GM18858 (cell line): ENCODE data around the gene CASTOR1.

Experiments
- ATAC-seq: cut with Tn5 transposase; IDR thresholded peaks from one replicate; pipeline ENCODE4 v1.9.1; 2021; ENCODE audit not compliant: unreplicated experiment

CASTOR1 gene

GRCh38 chr22:30286331-30286730 lies 3.0 kb downstream of the CASTOR1 start:
- no peak for ATAC-seq

GRCh38 chr22:30285846-30286200 lies 3.5 kb downstream of the CASTOR1 start:
- ATAC-seq: no peak

GRCh38 chr22:30285176-30285845 lies 4.0 kb downstream of the CASTOR1 start:
- ATAC-seq: no peak

GRCh38 chr22:30284666-30285065 lies 4.6 kb downstream of the CASTOR1 start:
- ATAC-seq: no peak

- ATAC-seq: no peak
These were observed 5.1 kb downstream of the CASTOR1 start for GRCh38 chr22:30284172-30284571.

- ATAC-seq: no peak
These were observed 6.0 kb downstream of the CASTOR1 start for GRCh38 chr22:30283342-30283741.

- ATAC-seq: no peak
These were observed 6.7 kb downstream of the CASTOR1 start for GRCh38 chr22:30282616-30283046.

- ATAC-seq: no peak
These were observed 8.8 kb downstream of the CASTOR1 start for GRCh38 chr22:30280505-30280904.

GRCh38 chr22:30279932-30280331 lies 9.4 kb downstream of the CASTOR1 start:
- ATAC-seq: no peak

GRCh38 chr22:30279046-30279788 lies 10.1 kb downstream of the CASTOR1 start:
- ATAC-seq: no peak

GRCh38 chr22:30277547-30278344 lies 11.6 kb downstream of the CASTOR1 start:
- no peak for ATAC-seq

- no peak for ATAC-seq
These were observed 13.3 kb downstream of the CASTOR1 start for GRCh38 chr22:30276039-30276438.

GRCh38 chr22:30275625-30276024 lies 13.7 kb downstream of the CASTOR1 start:
- ATAC-seq: no peak

- no peak for ATAC-seq
These were observed 14.9 kb downstream of the CASTOR1 start for GRCh38 chr22:30274437-30274812.

- no peak for ATAC-seq
These were observed 15.4 kb downstream of the CASTOR1 start for GRCh38 chr22:30273711-30274436.

- ATAC-seq: no peak
These were observed 16.3 kb downstream of the CASTOR1 start for GRCh38 chr22:30272781-30273601.

GRCh38 chr22:30270832-30271231 lies 18.5 kb downstream of the CASTOR1 start:
- no peak for ATAC-seq

GRCh38 chr22:30268331-30268730 lies 21.0 kb downstream of the CASTOR1 start:
- ATAC-seq: no peak

- ATAC-seq: no peak
These were observed 21.7 kb downstream of the CASTOR1 start for GRCh38 chr22:30267382-30268302.
